HUES48 (cell line): ENCODE measurements around the gene MACROD2.
"Not testable (repeated sequence)": the region's sequence is repeated elsewhere in the genome, so short reads cannot be mapped to it uniquely, and the experiment has no call there.

Experiments
- H3K27ac ChIP-seq: one replicate; pipeline ENCODE4 v1.7.0; 2013; ENCODE audit warnings: low read depth, low read length, inconsistent platforms
- H3K27me3 ChIP-seq: 2 replicates; pipeline ENCODE4 v1.6.1; 2013; ENCODE audit warnings: mild to moderate bottlenecking, low read length; ENCODE audit not compliant: control insufficient read depth, insufficient read depth
- H3K36me3 ChIP-seq: 2 replicates; pipeline ENCODE4 v1.6.1; 2013; ENCODE audit warnings: low read length; ENCODE audit not compliant: control insufficient read depth, insufficient read depth
- H3K4me1 ChIP-seq: 2 replicates; pipeline ENCODE4 v1.6.1; 2013; ENCODE audit warnings: mild to moderate bottlenecking, low read length; ENCODE audit not compliant: control insufficient read depth, insufficient read depth
- H3K4me3 ChIP-seq: 2 replicates; pipeline ENCODE4 v1.5.1; 2013; ENCODE audit warnings: mild to moderate bottlenecking, low read depth, low read length
- H3K9ac ChIP-seq: 2 replicates; pipeline ENCODE4 v1.6.1; 2013; ENCODE audit warnings: mild to moderate bottlenecking, low read depth, low read length, moderate library complexity
- H3K9me3 ChIP-seq: 2 replicates; pipeline ENCODE4 v1.6.1; 2013; ENCODE audit warnings: low read length; ENCODE audit not compliant: control insufficient read depth, insufficient read depth

Gene MACROD2

DNA sequence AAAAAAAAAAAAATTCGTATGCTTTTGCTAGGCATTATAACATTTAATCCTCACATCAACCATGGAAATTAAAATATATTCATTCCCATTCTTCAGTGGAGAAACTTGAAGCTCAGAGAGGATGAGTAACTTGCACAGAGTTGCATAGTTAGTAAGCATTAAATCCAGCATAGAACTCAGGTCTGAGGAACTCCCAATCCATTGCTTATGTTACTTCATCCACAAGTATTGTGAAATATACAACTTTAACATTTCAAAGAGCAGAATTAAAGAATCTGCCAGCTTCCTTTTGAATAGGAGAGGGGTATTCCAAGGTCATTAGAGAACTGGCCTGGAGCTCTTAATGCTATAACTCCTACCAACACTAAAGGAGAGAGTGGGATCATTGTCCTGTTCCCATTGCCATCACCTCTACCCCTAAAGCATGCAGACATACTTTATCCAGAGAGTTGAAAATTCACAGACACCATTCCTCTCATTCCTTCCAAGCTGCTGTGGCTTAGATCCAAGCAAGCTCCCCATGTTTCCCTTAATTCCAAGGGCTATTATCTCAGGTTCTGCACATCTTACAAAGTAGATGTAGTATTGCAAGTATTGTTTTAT lies 250.2 kb downstream of the MACROD2 start:
- no peaks in the 10 kb centered on the region for H3K27me3 ChIP-seq

DNA sequence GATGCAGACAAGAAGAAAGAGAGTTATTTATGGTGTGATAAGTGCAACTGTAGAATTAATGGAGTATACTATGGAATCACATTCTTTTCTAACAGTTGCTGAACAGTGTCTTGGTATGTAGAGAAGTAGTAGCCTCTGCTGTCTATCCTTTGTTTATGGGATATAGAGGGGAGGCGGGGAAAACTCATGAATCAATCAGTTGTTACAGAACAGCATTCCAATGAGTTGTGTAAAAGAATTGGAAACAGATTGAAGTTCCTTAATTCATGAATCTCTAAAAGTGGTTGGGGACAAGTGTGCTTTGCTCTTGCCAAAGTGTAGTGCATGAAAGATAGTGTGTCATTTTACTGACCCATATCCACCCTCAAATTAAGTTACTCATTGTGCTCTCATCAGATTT lies 264.4 kb downstream of the MACROD2 start:
- Histone ChIP-seq H3K9ac (no peak overlapping the region), H3K27ac (no peak overlapping the region), H3K27me3 (no peaks in the 10 kb centered on the region), H3K4me3 (no peak overlapping the region), H3K36me3 (no peaks in the 10 kb centered on the region), H3K4me1 (no peaks in the 10 kb centered on the region), H3K9me3 (no peaks in the 10 kb centered on the region)

More for the DNA sequence above, 250.2 kb downstream of the MACROD2 start:
- Histone ChIP-seq H3K27ac (no peak overlapping the region), H3K4me3 (no peak overlapping the region), H3K9me3 (no peaks in the 10 kb centered on the region), H3K9ac (no peak overlapping the region), H3K4me1 (no peaks in the 10 kb centered on the region), H3K36me3 (no peaks in the 10 kb centered on the region)

GRCh38 chr20:14260367-14260766 lies 265.1 kb downstream of the MACROD2 start:
- no peak overlapping the region for H3K4me3 ChIP-seq
- H3K4me1 ChIP-seq, result no peaks in the 10 kb centered on the region
- H3K27me3 ChIP-seq, result no peaks in the 10 kb centered on the region
- no peaks in the 10 kb centered on the region; the same call in 1 of the 2 replicates for H3K9me3 ChIP-seq
- no peak overlapping the region for H3K9ac ChIP-seq
- H3K36me3 ChIP-seq, result no peaks in the 10 kb centered on the region
- no peak overlapping the region for H3K27ac ChIP-seq

GRCh38 chr20:14264869-14265268 lies 269.6 kb downstream of the MACROD2 start:
- Histone ChIP-seq H3K27ac (no peak overlapping the region), H3K9ac (no peak overlapping the region), H3K27me3 (no peaks in the 10 kb centered on the region), H3K9me3 (peaks cover under 1% of the 10 kb centered on the region; the same call in 1 of the 2 replicates), H3K4me1 (no peaks in the 10 kb centered on the region), H3K4me3 (no peak overlapping the region), H3K36me3 (no peaks in the 10 kb centered on the region)

DNA sequence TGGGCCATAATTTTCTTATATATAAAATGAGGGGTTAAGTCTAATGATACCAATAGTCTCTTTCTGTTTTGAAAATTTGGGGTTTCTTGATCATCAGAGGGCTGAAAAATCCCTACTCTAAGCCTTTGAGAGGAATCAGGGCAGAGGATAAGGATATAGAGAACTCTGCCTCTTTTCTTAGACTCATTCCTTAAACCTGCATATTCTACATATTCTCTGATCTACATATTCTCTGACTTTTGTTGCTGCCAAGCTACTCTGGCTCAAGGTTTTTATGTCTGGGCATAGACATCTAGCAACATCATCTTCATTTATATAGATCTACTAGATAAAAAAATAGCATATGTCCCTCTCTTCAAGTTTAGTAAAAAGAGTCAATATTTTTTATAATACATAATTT lies 270.9 kb downstream of the MACROD2 start:
- H3K4me1 ChIP-seq, result no peaks in the 10 kb centered on the region
- H3K9me3 ChIP-seq, result peaks cover 5% of the 10 kb centered on the region; the same call in 1 of the 2 replicates
- no peak overlapping the region for H3K27ac ChIP-seq
- H3K9ac ChIP-seq, result no peak overlapping the region
- H3K4me3 ChIP-seq, result no peak overlapping the region
- H3K36me3 ChIP-seq, result no peaks in the 10 kb centered on the region
- no peaks in the 10 kb centered on the region for H3K27me3 ChIP-seq

DNA sequence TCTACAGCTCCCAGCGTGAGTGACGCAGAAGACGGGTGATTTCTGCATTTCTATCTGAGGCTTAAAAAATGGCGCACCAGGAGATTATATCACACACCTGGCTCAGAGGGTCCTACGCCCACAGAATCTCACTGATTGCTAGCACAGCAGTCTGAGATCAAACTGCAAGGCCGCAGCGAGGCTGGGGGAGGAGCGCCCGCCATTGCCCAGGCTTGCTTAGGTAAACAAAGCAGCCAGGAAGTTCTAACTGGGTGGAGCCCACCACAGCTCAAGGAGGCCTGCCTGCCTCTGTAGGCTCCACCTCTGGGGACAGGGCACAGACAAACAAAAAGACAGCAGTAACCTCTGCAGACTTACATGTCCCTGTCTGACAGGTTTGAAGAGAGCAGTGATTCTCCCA lies 275.4 kb downstream of the MACROD2 start:
- not testable (repeated sequence) for H3K4me3 ChIP-seq

GRCh38 chr20:14282140-14282539 lies 286.8 kb downstream of the MACROD2 start:
- no peak overlapping the region for H3K4me3 ChIP-seq
- H3K9me3 ChIP-seq, result no peaks in the 10 kb centered on the region
- H3K36me3 ChIP-seq, result no peaks in the 10 kb centered on the region
- H3K4me1 ChIP-seq, result no peaks in the 10 kb centered on the region
- H3K9ac ChIP-seq, result no peak overlapping the region
- no peaks in the 10 kb centered on the region for H3K27me3 ChIP-seq
- H3K27ac ChIP-seq, result no peak overlapping the region

More for the DNA sequence above, 275.4 kb downstream of the MACROD2 start:
- H3K4me1 ChIP-seq, H3K27me3 ChIP-seq, H3K9me3 ChIP-seq, H3K27ac ChIP-seq, H3K9ac ChIP-seq, H3K36me3 ChIP-seq: not testable (repeated sequence)

GRCh38 chr20:14284443-14284842 lies 289.1 kb downstream of the MACROD2 start:
- Histone ChIP-seq H3K36me3 (no peaks in the 10 kb centered on the region), H3K9me3 (no peaks in the 10 kb centered on the region), H3K27ac (no peak overlapping the region), H3K9ac (no peak overlapping the region), H3K4me3 (no peak overlapping the region), H3K4me1 (no peaks in the 10 kb centered on the region), H3K27me3 (no peaks in the 10 kb centered on the region)

DNA sequence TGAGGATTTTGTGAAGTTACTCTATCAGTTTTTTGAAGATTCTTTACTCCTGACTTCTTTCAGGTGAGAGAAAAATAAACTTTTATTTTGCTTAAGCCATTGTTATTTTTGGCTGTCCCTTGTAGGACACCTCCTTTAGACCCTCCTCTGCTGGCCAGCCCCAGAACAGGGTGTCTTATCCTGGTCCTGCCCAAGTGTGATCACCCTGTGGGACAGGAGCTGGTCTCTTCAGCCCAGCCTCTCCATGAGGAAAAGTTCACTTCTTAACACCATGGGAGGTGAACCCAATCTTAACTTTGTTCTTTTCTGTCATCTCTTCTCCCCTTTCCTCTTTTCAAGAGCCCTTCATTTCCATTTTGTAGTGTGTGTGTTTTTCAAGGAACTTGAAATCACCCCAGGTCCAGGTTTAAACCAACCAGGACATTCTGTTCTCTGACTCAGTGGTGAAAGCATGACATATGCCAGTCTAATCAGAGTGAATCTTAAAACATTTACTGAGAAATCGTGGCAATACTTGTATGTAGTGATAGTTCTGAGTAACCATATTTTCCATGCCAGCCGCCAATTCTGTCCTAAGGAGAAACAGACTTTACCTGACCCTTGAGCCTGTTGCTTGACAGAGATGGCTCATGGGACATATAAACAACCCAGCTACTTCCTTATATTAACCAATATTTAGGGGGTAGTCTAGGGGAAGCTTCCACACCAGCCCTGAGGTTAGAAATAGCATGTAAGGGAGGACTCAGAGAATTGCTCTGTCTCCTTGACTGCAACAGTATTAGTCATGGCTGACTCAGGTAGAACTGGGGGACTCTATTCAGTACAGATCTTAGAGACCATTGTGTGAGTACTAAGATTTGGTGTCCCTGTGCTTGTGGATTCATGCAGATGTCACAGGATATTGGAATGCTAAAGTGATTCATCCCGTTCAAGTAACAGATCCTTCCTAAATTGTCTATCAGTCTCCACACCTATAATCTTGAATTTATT lies 293.3 kb downstream of the MACROD2 start:
- Histone ChIP-seq H3K27me3 (no peaks in the 10 kb centered on the region), H3K36me3 (no peaks in the 10 kb centered on the region), H3K9me3 (no peaks in the 10 kb centered on the region), H3K4me1 (no peaks in the 10 kb centered on the region), H3K27ac (no peak overlapping the region), H3K9ac (no peak overlapping the region), H3K4me3 (no peak overlapping the region)

DNA sequence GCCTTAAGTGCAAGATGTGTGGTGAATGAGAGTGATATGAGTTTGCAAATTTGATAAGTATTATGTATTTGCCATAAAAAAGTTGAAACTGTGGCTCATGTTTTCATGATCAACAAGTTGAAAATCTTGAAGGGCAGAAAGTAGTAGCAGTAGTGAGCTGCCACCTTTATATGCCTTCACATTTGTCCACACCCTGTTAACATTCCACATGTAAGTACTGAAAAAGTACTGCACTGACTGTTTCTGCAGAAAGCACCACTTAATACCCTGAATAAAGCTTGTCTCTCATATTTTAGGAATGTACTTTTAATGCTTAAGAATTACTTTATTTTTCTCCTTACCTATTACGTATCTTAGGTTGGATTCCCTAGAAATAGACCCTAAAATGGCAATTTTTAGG lies 296.2 kb downstream of the MACROD2 start:
- Histone ChIP-seq H3K4me1 (no peaks in the 10 kb centered on the region), H3K27ac (no peak overlapping the region), H3K4me3 (no peak overlapping the region), H3K36me3 (no peaks in the 10 kb centered on the region), H3K27me3 (no peaks in the 10 kb centered on the region), H3K9ac (no peak overlapping the region), H3K9me3 (no peaks in the 10 kb centered on the region)

DNA sequence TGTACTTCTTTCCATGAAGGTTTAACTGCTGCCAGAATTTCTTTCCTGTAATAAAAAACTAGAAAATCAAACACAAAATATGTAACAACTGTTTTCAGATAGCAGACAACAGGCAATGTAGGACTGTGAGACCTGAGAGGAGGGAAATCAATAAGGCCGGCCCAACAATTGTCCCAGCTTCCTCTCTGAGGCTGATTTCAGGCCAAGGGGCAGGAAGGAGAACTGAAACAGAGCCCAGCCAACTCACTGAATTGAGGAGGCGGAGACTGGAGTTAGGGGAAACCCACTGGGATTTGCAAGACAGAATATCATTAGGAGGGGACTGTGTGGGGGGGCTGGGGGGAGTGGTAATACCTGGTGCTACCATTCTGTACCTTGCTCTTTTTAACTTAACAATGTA lies 299.9 kb downstream of the MACROD2 start:
- H3K9ac ChIP-seq, result no peak overlapping the region
- no peak overlapping the region for H3K27ac ChIP-seq
- no peaks in the 10 kb centered on the region for H3K36me3 ChIP-seq
- no peaks in the 10 kb centered on the region for H3K27me3 ChIP-seq
- no peak overlapping the region for H3K4me3 ChIP-seq
- no peaks in the 10 kb centered on the region for H3K4me1 ChIP-seq
- H3K9me3 ChIP-seq, result no peaks in the 10 kb centered on the region
